Progenitor cell of endocrine pancreas (in vitro differentiated cells): ENCODE results near the gene MGAT5. TPM values are rescaled to one million over a fixed set of nuclear protein-coding genes. Genes with fewer than 3 reads are reported as not detected.

ENCODE experiments used
- DNase-seq: peaks from one replicate; pipeline ENCODE4 v3.0.0; 2021; ENCODE audit warnings: low spot score; ENCODE audit not compliant: unreplicated experiment
- H3K27ac Mint-ChIP-seq: 2 replicates; pipeline ENCODE4 v1.8.0; 2021; ENCODE audit warnings: mild to moderate bottlenecking, moderate library complexity, mixed read lengths
- H3K27me3 Mint-ChIP-seq: 2 replicates; pipeline ENCODE4 v1.8.0; 2021; ENCODE audit warnings: mixed read lengths
- H3K36me3 Mint-ChIP-seq: 2 replicates; pipeline ENCODE4 v1.8.0; 2022; ENCODE audit warnings: mixed read lengths; ENCODE audit not compliant: insufficient read depth
- H3K4me1 Mint-ChIP-seq: 2 replicates; pipeline ENCODE4 v1.8.0; 2021; ENCODE audit warnings: low read depth, mixed read lengths
- H3K4me3 Mint-ChIP-seq: 2 replicates; pipeline ENCODE4 v1.8.0; 2021; ENCODE audit warnings: low read depth, mild to moderate bottlenecking, moderate library complexity, mixed read lengths
- H3K9me3 Mint-ChIP-seq: 2 replicates; pipeline ENCODE4 v1.8.0; 2021; ENCODE audit warnings: low read depth, mixed read lengths
- CTCF ChIP-seq: fragments of 200-600 bp; sonication (generic); IDR thresholded peaks from one replicate; pipeline ENCODE4 v1.5.0; 2021; ENCODE audit warnings: antibody characterized with exemption, mild to moderate bottlenecking; ENCODE audit not compliant: unreplicated experiment
- total RNA-seq: library from RNA; stranded (reverse); gene quantifications from 2 replicates; pipeline ENCODE4 v1.2.1, GENCODE V29; 2021

MGAT5 gene
- total RNA-seq, 1 donor from 2014 or later = 110 TPM

GRCh38 chr2:134453973-134454372 lies 200.1 kb downstream of the MGAT5 start:
- Mint-ChIP-seq H3K36me3 (peaks cover 17% of the 10 kb centered on the region), H3K4me1 (peaks cover 26% of the 10 kb centered on the region), H3K27ac (peak overlapping the region; percentile 69), H3K27me3 (no peaks in the 10 kb centered on the region), H3K4me3 (no peak overlapping the region), H3K9me3 (no peaks in the 10 kb centered on the region)
- DNase-seq = no peak
- TF ChIP-seq CTCF = no peak

GRCh38 chr2:134454426-134454825 lies 200.6 kb downstream of the MGAT5 start:
- Mint-ChIP-seq H3K36me3 (peaks cover 14% of the 10 kb centered on the region), H3K27me3 (no peaks in the 10 kb centered on the region), H3K4me3 (no peak overlapping the region), H3K9me3 (no peaks in the 10 kb centered on the region), H3K4me1 (peaks cover 21% of the 10 kb centered on the region), H3K27ac (peak overlapping the region; percentile 69)
- TF ChIP-seq CTCF = no peak
- no peak for DNase-seq

GRCh38 chr2:134454931-134455330 lies 201.1 kb downstream of the MGAT5 start:
- Mint-ChIP-seq H3K27ac (no peak overlapping the region), H3K9me3 (no peaks in the 10 kb centered on the region), H3K4me3 (no peak overlapping the region), H3K4me1 (peaks cover 16% of the 10 kb centered on the region), H3K27me3 (no peaks in the 10 kb centered on the region), H3K36me3 (peaks cover 12% of the 10 kb centered on the region)
- DNase-seq = no peak
- TF ChIP-seq CTCF = no peak

GRCh38 chr2:134455426-134455825 lies 201.6 kb downstream of the MGAT5 start:
- TF ChIP-seq CTCF = no peak
- Mint-ChIP-seq H3K36me3 (peaks cover 12% of the 10 kb centered on the region), H3K9me3 (no peaks in the 10 kb centered on the region), H3K27ac (no peak overlapping the region), H3K4me3 (no peak overlapping the region), H3K27me3 (no peaks in the 10 kb centered on the region), H3K4me1 (peaks cover 14% of the 10 kb centered on the region)
- no peak for DNase-seq

GRCh38 chr2:134457353-134457752 lies 203.5 kb downstream of the MGAT5 start:
- Mint-ChIP-seq H3K9me3 (no peaks in the 10 kb centered on the region), H3K27ac (no peak overlapping the region), H3K27me3 (no peaks in the 10 kb centered on the region), H3K36me3 (peaks cover 7% of the 10 kb centered on the region), H3K4me3 (no peak overlapping the region), H3K4me1 (peaks cover 8% of the 10 kb centered on the region)
- no peak for TF ChIP-seq CTCF
- DNase-seq = no peak
